IPS-11a (cell line): ENCODE data around the gene RGS3.
"Not testable (repeated sequence)": the region's sequence is repeated elsewhere in the genome, so short reads cannot be mapped to it uniquely, and the experiment has no call there.

Experiments
- H3K4me3 ChIP-seq: one replicate; pipeline ENCODE4 v1.5.1; 2013; ENCODE audit warnings: low read depth, low read length, control low read depth

The RGS3 gene

GRCh38 chr9:113486327-113486726, 22.8 kb downstream of the RGS3 start:
- H3K4me3 ChIP-seq: no peak overlapping the region

- no peak overlapping the region for H3K4me3 ChIP-seq
Observed at GRCh38 chr9:113488071-113488470, 24.5 kb downstream of the RGS3 start.

DNA sequence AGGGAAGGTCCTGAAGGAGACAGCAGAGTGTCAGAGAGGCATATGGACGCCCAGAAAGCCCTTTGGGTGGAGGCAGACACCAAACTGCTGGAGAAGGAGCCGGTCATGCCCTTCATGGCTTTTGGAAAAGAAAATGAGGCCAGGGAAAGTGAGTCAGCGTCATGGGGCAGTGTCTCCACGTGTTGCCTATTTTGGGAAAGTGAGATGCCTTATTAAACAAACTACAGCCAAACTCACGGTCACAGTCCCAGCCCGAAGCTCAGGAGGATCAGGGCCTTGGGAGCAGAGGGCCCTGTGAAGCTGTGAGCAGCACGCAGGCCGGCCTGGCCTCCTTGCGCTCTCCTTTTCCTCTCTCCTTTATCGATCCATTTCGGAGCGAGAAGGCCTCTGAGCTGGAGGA, 25.0 kb downstream of the RGS3 start:
- no peak overlapping the region for H3K4me3 ChIP-seq

GRCh38 chr9:113491147-113491546, 27.6 kb downstream of the RGS3 start:
- H3K4me3 ChIP-seq: not testable (repeated sequence)

- H3K4me3 ChIP-seq: no peak overlapping the region
Observed at GRCh38 chr9:113492343-113493202, 29.0 kb downstream of the RGS3 start.

DNA sequence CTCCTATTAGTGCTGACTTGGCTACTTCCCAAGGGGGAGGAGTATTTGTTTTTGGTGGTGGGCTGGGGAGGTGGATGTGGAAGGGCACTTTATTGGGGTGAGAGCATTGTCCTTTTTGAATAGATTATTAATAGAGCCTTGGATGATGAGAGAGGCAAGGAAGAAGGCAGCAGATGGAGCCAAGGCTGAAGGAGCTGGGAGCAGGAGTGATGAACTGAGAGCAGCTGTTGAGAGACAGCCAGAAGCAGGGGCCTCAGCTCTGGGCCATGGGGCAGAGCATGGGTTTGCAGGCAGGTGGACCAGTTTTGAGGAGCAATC, 29.6 kb downstream of the RGS3 start:
- no peak overlapping the region for H3K4me3 ChIP-seq

- no peak overlapping the region for H3K4me3 ChIP-seq
Observed at GRCh38 chr9:113495526-113495925, 32.0 kb downstream of the RGS3 start.

DNA sequence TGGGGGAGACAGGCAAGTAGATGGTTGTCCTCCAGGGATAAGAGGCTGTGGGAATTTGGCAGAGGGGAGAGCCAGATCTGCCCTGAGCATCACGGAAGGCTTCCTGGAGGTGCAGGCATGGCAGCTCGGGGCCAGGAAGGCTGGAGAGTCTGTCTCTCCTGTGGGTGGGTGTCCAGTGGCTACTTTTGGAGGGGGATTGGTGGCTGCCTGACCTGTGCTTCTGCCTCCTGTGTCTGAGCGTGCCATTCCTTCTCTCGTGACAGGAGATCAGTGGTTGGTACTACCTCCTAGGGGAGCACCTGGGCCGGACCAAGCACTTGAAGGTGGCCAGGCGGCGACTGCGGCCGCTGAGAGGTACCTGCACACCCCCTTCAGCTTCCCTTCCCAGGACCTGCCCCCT, 33.5 kb downstream of the RGS3 start:
- H3K4me3 ChIP-seq: no peak overlapping the region

- no peak overlapping the region for H3K4me3 ChIP-seq
Observed at GRCh38 chr9:113499153-113499875, 35.8 kb downstream of the RGS3 start.

- H3K4me3 ChIP-seq: no peak overlapping the region
Observed at GRCh38 chr9:113499876-113500497, 36.5 kb downstream of the RGS3 start.

DNA sequence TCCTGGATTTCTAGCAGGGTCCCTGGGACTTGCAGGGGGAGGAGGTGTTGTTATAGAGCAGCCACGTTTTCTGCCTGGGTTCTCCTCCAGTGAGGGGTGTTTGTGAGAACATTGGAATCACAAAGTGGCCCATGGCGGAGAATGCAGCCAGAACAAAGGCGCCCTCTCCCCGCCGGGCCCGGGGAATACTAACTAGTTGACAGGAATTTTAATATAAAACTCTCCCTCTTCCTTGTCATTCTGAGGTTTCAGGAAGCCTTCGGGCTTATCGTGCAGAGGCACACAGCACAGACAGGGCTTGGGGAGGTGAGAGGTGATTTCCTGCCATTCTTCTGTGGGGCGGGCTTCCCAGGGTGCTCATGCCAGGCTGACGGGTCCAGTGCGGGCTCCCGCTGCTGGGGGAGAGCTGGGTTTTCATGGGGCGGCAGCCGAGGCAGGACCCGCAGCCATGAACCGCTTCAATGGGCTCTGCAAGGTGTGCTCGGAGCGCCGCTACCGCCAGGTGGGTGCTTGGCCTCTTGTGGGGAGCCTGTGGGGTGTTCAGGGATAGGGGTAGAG, 37.7 kb downstream of the RGS3 start:
- H3K4me3 ChIP-seq: no peak overlapping the region

GRCh38 chr9:113501852-113502251, 38.3 kb downstream of the RGS3 start:
- no peak overlapping the region for H3K4me3 ChIP-seq

- no peak overlapping the region for H3K4me3 ChIP-seq
Observed at GRCh38 chr9:113502427-113503034, 39.0 kb downstream of the RGS3 start.

DNA sequence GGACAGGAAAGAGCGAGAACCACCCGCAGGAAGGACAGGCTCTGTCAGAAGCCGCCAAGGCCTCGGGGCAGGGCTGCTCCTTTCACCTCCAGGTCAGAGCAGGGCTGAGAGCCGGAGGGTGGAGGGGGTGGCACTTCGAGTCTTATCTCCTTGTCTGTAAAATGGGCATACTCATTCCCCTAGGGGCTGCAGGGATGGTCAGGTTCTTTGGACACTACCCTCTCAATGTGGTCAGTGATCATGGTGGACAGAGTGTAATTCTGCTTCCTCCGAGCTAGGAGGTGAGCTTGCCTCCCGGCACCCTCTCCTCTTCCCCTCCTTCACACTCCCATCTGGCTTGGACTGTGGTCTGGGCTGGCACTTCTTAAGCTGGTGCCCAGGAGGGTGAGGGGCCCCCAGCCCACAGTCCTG, 39.6 kb downstream of the RGS3 start:
- no peak overlapping the region for H3K4me3 ChIP-seq

- H3K4me3 ChIP-seq: no peak overlapping the region
Observed at GRCh38 chr9:113503613-113504211, 40.2 kb downstream of the RGS3 start.

DNA sequence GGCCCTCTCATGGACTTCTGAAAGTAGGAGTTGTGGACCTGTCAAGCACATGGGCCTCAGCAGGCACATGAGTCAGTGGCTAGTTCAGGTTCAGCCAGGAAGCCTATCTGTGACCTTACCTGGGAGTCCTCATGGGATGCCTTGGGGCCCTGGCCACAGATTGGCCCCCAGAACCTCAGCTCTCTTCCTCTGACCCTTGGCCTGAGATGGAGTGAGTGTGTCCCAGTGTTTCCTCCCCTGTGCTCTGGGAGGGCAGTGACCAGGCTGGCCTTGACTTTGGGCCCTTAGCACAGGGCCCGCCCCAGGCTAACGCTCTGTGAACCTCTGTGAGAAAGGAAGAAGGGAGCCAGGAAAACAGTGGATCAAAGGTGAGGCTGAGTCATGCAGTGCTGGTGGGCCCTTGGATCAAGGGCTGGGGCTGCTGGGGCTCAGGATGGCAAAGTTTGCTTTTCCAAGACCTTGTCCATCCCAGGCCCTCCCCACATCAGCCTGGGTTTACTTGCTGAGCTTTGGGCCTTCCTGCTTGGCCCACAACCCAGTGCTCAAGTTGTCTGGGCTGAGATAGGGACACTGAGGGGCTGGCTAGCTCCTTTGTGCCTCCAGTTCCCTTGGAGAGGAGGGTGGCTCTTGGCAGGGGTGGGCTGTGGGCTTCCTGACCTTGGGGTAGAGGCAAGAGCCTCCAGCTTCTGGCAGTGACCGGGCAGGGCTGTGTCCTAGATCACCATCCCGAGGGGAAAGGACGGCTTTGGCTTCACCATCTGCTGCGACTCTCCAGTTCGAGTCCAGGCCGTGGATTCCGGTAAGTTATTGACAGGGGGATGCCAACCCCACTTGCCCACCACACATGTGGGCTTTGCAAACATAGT, 41.4 kb downstream of the RGS3 start:
- H3K4me3 ChIP-seq: no peak overlapping the region

- no peak overlapping the region for H3K4me3 ChIP-seq
Observed at GRCh38 chr9:113506090-113506589, 42.6 kb downstream of the RGS3 start.

DNA sequence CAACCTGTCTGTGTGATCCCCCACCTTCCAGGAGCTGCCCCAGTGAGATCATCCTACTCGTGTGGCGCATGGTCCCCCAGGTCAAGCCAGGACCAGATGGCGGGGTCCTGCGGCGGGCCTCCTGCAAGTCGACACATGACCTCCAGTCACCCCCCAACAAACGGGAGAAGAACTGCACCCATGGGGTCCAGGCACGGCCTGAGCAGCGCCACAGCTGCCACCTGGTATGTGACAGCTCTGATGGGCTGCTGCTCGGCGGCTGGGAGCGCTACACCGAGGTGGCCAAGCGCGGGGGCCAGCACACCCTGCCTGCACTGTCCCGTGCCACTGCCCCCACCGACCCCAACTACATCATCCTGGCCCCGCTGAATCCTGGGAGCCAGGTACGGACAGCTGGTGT, 43.7 kb downstream of the RGS3 start:
- no peak overlapping the region for H3K4me3 ChIP-seq

DNA sequence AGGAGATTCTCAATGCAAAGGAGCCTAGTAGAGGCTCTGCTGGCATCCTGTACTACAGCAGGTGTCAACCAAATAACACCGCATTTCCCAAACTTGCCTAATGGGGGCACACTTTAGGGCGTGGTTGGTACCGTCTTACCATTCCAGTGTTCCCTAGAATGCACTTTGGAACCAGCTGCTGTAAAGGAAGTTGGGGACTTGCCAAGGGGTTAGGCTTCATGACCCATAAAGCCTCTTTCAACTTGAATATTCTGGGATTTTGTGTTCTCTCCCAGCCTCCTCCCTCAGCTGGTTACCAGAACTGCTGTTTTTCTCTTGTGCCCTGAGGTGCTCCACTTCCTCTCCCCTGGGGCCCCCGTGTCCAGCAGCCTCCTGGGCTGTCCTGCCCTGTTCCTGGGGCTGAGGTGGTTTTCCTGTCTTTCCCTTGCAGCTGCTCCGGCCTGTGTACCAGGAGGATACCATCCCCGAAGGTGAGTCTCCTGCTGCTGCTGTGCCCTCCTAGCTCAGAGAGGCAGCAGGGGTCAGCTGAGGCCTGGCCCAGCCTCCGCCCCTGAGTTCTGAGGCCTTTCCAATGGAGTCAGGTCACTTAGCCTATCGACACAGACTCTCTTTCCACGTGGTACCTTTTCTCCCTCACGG, 44.7 kb downstream of the RGS3 start:
- H3K4me3 ChIP-seq: no peak overlapping the region
